Thymus (tissue), 11 donors: Measurements from ENCODE around the gene MESD. TPM values are rescaled to one million over a fixed set of nuclear protein-coding genes. Genes with fewer than 3 reads are reported as not detected.

ENCODE experiments used
- DNase-seq, 9 donors: peaks; one replicate each; pipeline ENCODE4 v3.0.0-alpha.2; 2013; ENCODE audit warnings: low spot score in 9 of 9, low read depth in 6 of 9, missing footprints in 1 of 9
- H3K27ac ChIP-seq, 2 donors: one replicate each; pipeline ENCODE4 v1.5.1; 2013; ENCODE audit warnings: control low read depth in 1 of 2, low read depth in 1 of 2, low read length in 1 of 2, mild to moderate bottlenecking in 1 of 2, moderate library complexity in 1 of 2
- H3K27me3 ChIP-seq, 2 donors: one replicate each; pipeline ENCODE4 v1.5.1; 2013; ENCODE audit warnings: low read length in 1 of 2; ENCODE audit not compliant: control insufficient read depth in 2 of 2, insufficient read depth in 1 of 2
- H3K36me3 ChIP-seq, 2 donors: one replicate each; pipeline ENCODE4 v1.5.1; 2013; ENCODE audit warnings: low read length in 1 of 2, mild to moderate bottlenecking in 1 of 2, moderate library complexity in 1 of 2; ENCODE audit not compliant: control insufficient read depth in 2 of 2, insufficient read depth in 2 of 2
- H3K4me1 ChIP-seq, 2 donors: one replicate each; pipeline ENCODE4 v1.5.1; 2013; ENCODE audit warnings: low read length in 2 of 2; ENCODE audit not compliant: control insufficient read depth in 2 of 2, insufficient read depth in 2 of 2
- H3K4me3 ChIP-seq, 2 donors: one replicate each; pipeline ENCODE4 v1.5.1; 2013; ENCODE audit warnings: low read length in 2 of 2, control low read depth in 1 of 2, mild to moderate bottlenecking in 1 of 2
- H3K9me3 ChIP-seq, 2 donors: one replicate each; pipeline ENCODE4 v1.5.1; 2013; ENCODE audit warnings: low read length in 1 of 2, mild to moderate bottlenecking in 1 of 2; ENCODE audit not compliant: control insufficient read depth in 2 of 2, insufficient read depth in 1 of 2
- WGBS: extraction: QIAGEN DNeasy Blood & Tissue Kit; methylation state at CpG from one replicate; pipeline ENCODE4 v1.1.7; 2013; 5-methylcytosine and 5-hydroxymethylcytosine counted together
- polyA plus RNA-seq: library from polyadenylated mRNA; stranded (reverse); fragments of 200-250 nt; gene quantifications from one replicate; pipeline ENCODE4 v1.2.3, GENCODE V29; 2013
- total RNA-seq: library from RNA; stranded (reverse); fragments of 120-200 nt; gene quantifications from one replicate; pipeline ENCODE4 v1.2.4, GENCODE V29; 2013
- donor health status: healthy.

MESD gene
- total and polyA plus RNA-seq, 2 donors = 20.5 to 24.5 TPM

GRCh38 chr15:80999623-81000036 lies 10.0 kb upstream of the MESD start:
- Histone ChIP-seq H3K27me3 (no peaks in the 10 kb centered on the region), H3K4me1 (peaks cover 17% of the 10 kb centered on the region in 2 donors), H3K27ac (peak overlapping the region; percentile 87 to 98), H3K36me3 (peaks cover 6 to 7% of the 10 kb centered on the region in 2 donors), H3K4me3 (peak overlapping the region; percentile 71 to 98), H3K9me3 (no peaks in the 10 kb centered on the region)
- WGBS = 4% methylated on average over 13 of the region's 13 CpGs
- DNase-seq = peak in 4 of 9 donors; percentile 36 to 75 (median 54)

GRCh38 chr15:80998251-80998650 lies 8.6 kb upstream of the MESD start:
- H3K36me3 ChIP-seq = peaks cover 4 to 7% of the 10 kb centered on the region in 2 donors
- WGBS = 98% methylated on average over 1 of the region's 1 CpG
- DNase-seq = no peak

GRCh38 chr15:80997692-80998091 lies 8.1 kb upstream of the MESD start:
- no peaks in the 10 kb centered on the region for H3K27me3 ChIP-seq
- no peaks in the 10 kb centered on the region for H3K9me3 ChIP-seq
- peaks cover 0 to 3% of the 10 kb centered on the region in 2 donors for H3K36me3 ChIP-seq
- no peak overlapping the region for H3K4me3 ChIP-seq
- WGBS = 100% methylated on average over 1 of the region's 1 CpG
- peaks cover 13 to 15% of the 10 kb centered on the region in 2 donors for H3K4me1 ChIP-seq
- no peak for DNase-seq
- H3K27ac ChIP-seq = no peak overlapping the region

More at GRCh38 chr15:80998251-80998650, 8.6 kb upstream of the MESD start:
- Histone ChIP-seq H3K9me3 (no peaks in the 10 kb centered on the region), H3K27me3 (no peaks in the 10 kb centered on the region), H3K27ac (peak overlapping the region in 1 of 2 donors; percentile 27), H3K4me3 (no peak overlapping the region), H3K4me1 (peaks cover 17% of the 10 kb centered on the region in 2 donors)

GRCh38 chr15:80996247-80996646 lies 6.6 kb upstream of the MESD start:
- Histone ChIP-seq H3K27me3 (no peaks in the 10 kb centered on the region), H3K27ac (no peak overlapping the region), H3K4me1 (peaks cover 13 to 14% of the 10 kb centered on the region in 2 donors), H3K9me3 (no peaks in the 10 kb centered on the region), H3K36me3 (no peaks in the 10 kb centered on the region), H3K4me3 (no peak overlapping the region)
- 100% methylated on average over 1 of the region's 1 CpG for WGBS
- DNase-seq = no peak

GRCh38 chr15:80992441-80992840 lies 2.8 kb upstream of the MESD start:
- peaks cover 24 to 28% of the 10 kb centered on the region in 2 donors for H3K4me1 ChIP-seq
- no peaks in the 10 kb centered on the region for H3K27me3 ChIP-seq
- H3K27ac ChIP-seq = no peak overlapping the region
- no peaks in the 10 kb centered on the region for H3K36me3 ChIP-seq
- no peaks in the 10 kb centered on the region for H3K9me3 ChIP-seq
- WGBS = 98% methylated on average over 1 of the region's 1 CpG
- no peak overlapping the region for H3K4me3 ChIP-seq
- no peak for DNase-seq

GRCh38 chr15:80992006-80992405 lies 2.4 kb upstream of the MESD start:
- H3K4me1 ChIP-seq = peaks cover 26 to 30% of the 10 kb centered on the region in 2 donors
- WGBS = 91% methylated on average over 4 of the region's 4 CpGs
- no peaks in the 10 kb centered on the region for H3K27me3 ChIP-seq
- H3K9me3 ChIP-seq = no peaks in the 10 kb centered on the region
- DNase-seq = no peak
- H3K4me3 ChIP-seq = no peak overlapping the region
- H3K27ac ChIP-seq = peak overlapping the region in 1 of 2 donors; percentile 81
- H3K36me3 ChIP-seq = no peaks in the 10 kb centered on the region

- WGBS = 63% methylated on average over 5 of the region's 5 CpGs
- Histone ChIP-seq H3K4me3 (no peak overlapping the region), H3K4me1 (peaks cover 26 to 33% of the 10 kb centered on the region in 2 donors), H3K27ac (peak overlapping the region in 1 of 2 donors; percentile 81), H3K9me3 (no peaks in the 10 kb centered on the region), H3K27me3 (no peaks in the 10 kb centered on the region), H3K36me3 (no peaks in the 10 kb centered on the region)
- DNase-seq = peak in 4 of 9 donors; percentile 37 to 81 (median 53)
Measured at GRCh38 chr15:80991421-80991820, 1.8 kb upstream of the MESD start.

GRCh38 chr15:80990955-80991354 lies 1.3 kb upstream of the MESD start:
- 77% methylated on average over 1 of the region's 1 CpG for WGBS
- Histone ChIP-seq H3K4me3 (no peak overlapping the region), H3K27me3 (no peaks in the 10 kb centered on the region), H3K9me3 (no peaks in the 10 kb centered on the region), H3K27ac (peak overlapping the region in 1 of 2 donors; percentile 81), H3K36me3 (no peaks in the 10 kb centered on the region), H3K4me1 (peaks cover 26 to 33% of the 10 kb centered on the region in 2 donors)
- DNase-seq = peak in 1 of 9 donors; percentile 37

GRCh38 chr15:80989081-80989517 lies 520 bp downstream of the MESD start:
- Histone ChIP-seq H3K4me3 (peak overlapping the region; percentile 77 to 90), H3K4me1 (peaks cover 26 to 33% of the 10 kb centered on the region in 2 donors), H3K9me3 (no peaks in the 10 kb centered on the region), H3K36me3 (no peaks in the 10 kb centered on the region), H3K27ac (peak overlapping the region; percentile 78 to 96), H3K27me3 (no peaks in the 10 kb centered on the region)
- under 1% methylated on average over 7 of the region's 7 CpGs for WGBS
- DNase-seq = peak in 1 of 9 donors; percentile 14
